ENCODE measurements around the gene CYTH4.
"Not testable (repeated sequence)": the region's sequence is repeated elsewhere in the genome, so short reads cannot be mapped to it uniquely, and the experiment has no call there.

Gene CYTH4

DNA sequence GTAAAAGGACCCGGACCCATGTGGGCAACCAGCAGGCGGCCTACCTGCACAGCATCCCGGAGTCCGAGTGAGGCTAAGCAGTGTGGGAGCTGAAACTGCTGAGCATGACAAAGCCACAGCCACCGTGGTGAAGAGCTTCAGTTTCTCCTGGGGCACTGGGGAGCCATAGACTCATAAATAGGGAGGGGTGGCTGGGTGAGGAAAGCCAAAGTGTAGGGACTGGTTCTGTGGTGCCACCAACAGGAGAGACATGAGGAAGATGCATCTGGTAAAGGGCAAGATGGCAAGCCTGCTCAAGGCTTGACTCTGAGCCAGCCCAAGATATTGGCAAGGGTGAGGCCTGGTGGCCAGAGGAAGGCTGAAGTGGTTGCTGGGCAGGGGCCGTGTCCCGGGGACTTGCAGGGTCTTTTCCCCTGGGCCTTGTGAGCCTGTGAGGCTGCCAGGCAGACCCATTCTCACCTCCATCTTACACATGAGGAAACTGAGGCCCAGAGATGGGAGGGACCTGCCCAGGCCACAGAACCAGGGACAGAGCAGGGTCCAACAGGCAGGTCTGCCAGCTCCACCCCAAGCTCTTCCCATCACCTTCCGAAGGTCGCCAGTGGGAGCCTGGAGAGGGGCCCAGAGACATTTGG lies 30.4 kb downstream of the CYTH4 start:
- DNase-seq = no peak

DNA sequence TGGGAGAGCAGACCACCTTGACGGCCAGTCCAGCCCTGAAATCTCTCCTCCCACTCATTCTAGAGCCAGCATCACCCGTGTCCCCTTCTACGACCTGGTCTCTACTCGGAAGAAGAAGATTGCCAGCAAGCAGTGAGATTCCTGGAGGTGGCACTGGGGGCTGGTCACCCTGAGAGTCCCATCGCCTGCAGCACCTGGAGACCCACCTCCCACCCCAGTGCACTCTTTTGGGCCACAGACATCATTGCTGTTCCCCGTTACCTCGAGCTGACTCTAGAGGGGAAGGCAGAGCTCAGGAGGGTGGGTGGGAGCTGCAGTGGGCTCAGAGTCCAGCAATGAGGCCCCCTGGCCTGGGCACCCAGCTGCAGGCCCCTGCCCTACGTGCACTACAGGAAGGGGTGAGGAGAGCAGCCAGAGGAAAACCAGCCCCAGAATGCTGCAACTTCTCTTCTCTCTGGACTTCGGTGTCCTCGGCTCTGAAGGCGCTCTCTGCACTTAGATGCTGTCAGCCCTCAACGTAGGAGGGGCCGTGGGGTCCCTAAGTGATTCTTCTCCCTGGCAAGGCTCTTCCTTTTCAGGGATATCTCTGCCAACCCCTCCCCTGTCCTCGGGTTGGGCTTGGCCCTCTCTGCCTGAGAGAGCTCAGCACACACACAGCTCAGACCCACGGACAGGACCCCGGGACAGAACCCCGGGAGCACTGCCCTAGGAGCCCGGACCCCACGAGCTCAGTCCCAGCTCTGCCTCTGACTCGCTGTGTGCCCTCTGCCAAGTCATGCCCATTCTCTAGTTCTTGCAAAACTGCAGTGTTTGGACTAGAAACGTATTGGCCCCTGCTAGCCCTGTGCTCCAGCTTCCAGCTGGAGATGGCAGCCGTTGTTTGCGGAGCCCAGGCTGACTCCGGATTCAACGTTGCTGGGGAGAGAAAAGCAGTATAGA lies 31.3 kb downstream of the CYTH4 start:
- DNase-seq = no peak

DNA sequence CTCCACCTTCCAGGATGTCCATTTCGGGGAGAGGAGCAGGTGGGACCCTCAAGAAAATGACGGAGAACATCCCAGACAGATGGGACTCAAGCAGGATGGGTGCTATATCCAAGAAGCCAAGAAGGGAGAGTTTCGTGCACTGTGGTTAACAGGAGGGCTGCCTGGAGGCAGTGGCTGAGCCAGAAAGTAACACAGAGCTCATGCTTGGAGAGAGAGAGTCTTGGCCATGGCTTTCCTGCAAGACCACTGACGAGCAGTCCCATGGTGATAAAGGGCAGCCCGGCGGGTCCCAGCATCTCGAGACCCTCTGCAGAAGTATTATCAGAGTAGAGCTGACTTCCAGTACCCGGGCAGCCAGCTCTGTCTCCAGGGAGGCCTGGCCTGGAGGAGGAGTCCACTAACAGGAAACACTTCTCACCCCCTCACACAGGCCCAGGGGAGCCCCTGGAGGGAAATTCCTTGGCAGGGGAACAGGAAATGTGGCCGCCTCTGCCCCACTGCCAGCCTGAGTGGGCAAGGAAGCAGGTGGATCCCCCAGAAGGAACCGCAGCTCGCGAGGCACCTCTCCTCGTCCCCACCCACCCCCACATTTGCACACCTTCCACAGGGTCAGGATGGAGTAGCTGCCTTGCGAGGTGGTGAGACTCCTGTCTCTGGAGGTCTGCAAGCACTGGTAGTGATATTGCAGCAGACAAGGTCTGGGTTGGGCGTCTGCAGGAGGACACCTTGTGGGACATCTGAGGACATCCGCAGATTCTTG lies 32.2 kb downstream of the CYTH4 start:
- DNase-seq = no peak

DNA sequence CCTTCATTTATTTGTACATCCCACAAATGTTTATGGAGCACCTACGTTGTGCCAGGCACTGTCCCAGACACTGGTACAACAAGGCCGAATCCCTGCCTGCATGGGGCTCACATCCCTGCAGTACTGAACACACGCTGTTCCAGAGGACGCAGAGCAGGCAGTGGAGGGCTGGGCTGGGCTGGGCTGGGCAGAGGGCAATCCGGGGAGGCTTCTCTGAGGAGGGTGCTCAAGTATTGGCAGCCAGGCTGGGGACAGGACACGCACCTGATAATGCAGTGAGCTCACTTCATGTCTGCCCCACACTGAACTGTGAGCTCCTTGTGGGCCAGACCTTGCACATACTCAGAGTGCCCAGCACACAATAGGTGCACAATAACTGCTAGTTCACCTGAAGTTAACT lies 34.1 kb downstream of the CYTH4 start:
- DNase-seq = no peak

DNA sequence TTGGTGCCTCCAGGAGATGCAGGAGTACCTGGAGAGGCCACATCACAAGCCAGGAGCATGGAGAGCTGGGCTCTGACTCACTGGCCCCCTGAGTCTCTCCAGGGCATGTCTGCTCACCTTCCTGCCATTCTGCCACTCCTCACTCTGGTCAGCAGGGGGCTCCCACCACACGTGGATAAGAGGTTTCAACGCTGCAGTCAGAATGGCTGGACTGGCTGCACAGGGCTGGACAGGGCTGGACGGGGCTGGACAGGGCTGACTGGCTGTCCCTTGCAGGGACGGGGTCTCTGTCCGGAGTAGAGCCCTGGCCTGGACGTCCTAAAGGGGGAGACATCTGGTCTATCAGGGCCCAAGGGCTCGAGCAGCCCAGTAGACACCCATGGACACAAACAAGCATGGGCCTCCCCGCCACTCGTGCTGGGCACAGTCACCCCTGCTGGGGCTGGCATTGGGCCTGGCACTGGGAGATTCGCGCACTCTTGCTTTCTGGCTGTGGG lies 34.6 kb downstream of the CYTH4 start:
- no peak for DNase-seq

DNA sequence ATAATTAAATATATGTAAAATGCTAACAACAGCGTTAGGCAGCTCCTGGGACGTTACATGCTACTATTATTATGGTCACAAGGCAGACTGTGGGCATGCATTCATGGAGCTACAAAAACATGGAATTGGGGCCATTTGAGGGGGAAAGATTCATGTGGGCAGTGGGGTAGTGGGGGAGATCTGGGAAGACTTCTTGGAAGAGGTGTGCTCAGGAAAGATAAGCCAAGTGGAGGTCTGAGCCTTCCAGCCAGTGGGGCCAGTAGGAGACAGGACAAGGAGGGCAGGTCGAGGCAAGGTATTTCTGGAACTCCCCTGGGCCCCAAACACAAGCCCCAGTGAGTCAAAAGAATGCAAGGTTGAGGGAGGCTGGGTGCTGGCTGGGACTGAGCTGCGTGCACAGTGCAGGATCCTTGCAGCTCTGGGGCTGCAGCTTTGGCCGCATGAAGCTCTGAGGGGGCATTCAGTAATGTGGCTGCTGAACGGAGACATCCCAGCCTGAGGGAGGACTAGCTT lies 35.4 kb downstream of the CYTH4 start:
- DNase-seq = no peak

DNA sequence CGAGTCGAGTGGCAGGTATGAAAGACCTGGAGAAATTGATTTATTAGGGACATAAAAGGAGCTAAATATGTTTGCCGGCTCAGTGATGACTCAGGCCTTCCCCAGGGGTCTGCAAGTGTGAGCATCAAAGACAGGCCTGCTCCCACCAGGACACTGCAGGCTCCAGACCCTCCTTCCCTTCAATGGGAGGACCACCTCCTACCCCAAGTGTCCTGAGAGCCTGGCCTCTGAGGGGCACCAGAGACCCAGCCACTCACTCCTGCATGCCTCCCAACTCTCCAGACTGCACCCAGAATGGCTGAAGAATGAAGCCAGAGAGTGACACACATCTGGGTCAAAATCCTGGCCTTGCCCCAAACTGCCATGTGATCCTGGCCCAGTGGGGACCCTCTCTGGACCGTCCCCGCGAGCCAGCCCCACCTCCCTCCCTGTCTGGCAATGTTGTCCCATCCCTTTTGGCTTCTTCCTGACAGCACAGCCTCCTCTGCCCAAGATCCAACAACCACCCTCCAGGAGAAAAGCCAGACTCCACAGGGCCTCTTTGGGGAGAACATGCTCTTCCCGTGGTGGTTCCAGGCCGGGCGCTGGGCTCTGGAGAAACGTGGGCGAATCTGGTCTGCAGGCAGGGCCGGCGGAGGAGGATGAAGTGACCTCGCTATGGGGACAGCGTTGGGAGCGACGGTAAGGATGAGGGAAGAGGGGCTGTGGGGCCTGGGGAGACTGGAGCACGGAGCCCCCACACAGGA lies 36.2 kb downstream of the CYTH4 start:
- DNase-seq = no peak

DNA sequence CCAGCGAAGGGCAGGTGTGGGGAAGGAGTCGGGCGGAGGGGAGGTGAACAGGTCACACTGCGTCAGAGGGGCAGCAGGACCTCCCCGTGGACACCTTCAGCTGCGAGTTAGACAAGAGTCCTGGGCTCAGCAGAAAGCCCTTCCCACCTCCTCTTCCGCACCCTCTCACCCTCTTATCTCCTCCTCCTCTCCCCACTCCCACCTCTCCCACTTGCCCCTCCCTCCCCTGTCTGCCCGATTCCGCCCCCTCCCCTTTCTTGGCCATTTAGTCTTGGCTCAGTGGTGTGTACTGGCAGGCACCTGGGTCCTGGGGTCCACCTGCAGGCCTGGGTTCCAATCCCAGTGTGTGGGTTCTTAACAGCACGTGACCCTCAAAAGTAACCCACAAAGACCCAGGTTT lies 37.2 kb downstream of the CYTH4 start:
- DNase-seq = no peak

DNA sequence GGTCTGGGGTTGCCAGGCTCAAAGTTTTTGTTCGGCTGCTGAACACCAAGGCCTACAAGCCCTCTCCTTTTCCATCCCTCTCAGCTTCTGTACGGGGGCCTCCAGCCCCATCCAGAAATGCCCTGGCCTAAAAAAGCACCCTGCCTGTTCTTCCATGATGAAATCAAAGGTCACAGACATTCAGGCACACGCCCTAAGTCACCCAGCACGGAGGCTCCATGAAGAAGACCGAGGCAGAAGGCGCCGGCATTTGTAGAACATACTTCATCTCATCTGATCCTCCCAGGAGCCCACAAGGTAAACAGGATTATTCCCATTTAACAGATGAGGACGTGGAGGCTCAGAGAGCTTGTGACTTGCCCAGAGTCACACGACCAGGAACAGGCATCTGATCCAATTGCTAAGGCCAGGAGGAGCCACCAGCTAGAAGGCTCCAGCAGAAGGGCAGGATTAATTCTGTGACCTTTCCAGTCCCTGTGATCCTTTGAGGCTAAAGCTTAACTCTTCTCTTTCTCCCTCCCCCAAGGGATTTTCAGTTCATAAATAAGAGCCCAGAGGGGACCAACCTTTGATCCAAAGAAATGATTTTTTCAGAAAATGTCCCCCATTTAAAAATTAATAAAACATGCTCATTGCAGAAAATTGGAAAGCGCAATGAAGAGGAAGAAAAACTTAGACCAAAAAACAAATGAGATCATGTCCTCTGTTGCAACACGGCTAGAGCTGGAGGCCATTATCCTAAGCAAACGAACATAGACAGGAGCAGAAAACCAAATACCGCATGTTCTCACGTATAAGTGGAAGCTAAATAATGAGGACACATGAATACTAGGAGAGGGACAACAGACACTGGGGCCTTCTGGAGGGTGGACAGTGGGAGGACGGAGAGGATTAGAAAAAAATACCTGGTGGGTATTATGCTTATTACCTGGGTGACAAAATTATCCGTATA lies 38.7 kb downstream of the CYTH4 start:
- DNase-seq = no peak

DNA sequence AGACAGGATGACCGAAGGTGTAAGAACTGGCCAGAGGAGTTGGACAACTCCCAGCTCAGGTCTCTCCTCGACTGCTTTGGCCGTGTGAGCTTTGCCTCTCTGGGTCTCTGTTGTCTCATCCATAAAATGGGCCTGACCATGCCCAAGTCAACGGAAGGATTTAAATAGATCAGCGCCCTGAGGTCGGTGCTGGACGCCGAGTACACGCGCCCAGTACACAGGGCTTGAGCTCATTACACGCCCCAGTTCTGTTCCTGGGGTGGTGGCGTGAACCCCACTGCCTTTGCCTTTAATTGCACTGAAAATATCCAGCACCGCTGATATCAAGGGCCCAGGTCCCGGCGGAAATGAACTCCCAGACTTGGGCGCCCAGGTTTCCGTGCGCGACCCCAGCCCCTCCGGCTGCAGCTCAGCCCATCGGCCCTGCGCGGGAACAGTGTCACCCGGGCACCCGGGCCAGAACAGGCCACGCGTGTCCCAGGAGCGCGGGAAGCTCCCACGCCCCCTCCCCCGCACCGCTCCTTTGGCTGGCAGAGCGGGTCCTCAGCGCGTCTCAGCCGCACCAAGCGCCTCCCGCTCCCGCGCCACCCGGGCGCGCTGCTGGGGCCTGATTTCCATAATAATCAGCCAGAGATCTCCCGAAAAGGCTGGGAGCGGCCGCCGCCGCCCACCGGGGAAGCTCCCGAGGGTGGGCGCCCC lies 42.2 kb downstream of the CYTH4 start:
- no peak for DNase-seq

DNA sequence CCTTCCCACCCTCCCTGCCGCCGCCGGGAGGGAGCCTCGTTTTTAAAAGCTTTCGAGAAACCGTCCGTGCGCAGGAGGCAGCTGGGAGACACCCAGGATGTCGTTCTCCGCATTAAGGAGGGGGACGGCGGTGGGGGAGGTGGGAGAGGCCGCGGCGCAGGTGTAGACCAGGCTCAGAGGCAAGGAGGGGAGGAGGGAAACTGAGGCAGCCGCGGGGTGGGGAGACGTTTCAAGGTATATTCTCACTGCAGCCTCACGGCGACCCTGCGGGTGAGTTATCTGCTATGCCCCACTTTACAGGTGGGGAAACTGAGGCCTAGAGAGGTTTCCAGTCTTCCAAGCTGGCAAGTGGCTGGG lies 42.7 kb downstream of the CYTH4 start:
- DNase-seq = no peak

DNA sequence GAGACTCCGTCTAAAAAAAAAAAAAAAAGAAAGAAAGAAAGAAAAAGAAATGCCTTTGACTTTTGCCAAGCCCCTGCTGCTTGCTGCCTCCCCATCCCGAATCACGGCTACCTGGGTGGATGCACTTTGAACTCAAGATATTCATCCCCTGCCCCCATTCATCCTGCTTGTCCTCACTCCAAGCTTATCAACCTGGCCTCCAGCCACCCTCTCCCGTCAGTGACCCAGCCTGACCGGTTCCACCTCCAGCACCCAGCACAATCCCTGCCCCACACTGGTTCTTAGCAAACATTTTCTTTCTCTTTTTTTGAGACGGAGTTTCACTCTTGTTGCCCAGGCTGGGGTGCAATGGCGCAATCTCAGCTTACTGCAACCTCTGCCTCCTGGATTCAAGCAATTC lies 44.4 kb downstream of the CYTH4 start:
- DNase-seq = no peak

DNA sequence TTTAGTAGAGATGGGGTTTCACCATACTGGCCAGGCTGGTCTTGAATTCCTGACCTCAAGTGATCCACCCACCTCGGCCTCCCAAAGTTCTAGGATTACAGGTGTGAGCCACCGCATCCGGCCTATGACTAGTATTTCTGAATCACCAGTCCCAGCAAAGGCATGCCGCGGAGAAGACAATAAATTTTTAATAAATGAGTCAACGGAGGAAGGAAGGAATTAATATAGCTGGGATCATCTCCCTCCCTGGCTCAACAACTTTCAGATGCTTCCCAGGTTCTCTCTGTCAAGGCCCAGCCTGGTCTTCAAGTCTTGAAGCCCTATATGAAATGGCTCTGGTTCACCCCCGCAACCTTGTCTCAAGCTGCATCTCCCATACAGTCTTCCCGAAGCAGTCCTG lies 45.7 kb downstream of the CYTH4 start:
- no peak for DNase-seq

DNA sequence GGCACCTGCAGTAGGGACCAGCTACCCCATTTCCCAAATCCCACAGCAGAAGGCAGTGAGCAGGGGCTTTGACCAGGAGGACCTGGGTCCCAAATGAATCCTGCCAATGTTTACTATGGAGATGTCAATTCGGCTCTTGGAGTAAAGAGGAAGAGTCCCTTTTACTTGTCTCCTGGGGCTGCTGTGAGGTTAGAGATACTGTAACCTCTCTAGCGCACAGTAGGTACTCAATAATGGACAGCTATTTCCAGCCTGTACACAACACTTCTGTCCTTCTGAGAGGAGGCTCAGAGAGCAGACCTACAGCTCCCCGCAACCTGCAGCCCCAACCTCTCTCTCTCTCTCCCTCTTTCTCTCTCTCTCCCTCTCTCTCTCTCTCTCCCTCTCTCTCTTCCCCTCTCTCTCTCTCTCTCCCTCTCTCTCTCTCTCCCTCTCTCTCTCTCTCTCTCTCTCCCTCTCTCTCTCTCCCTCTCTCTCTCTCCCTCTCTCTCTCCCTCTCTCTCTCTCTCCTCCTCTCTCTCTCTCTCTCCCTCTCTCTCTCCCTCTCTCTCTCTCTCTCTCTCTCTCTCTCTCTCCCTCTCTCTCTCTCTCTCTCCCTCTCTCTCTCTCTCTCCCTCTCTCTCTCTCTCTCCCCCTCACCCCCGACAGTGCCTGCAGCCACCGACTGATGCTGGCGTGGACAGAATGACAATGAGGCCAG lies 46.4 kb downstream of the CYTH4 start:
- DNase-seq = not testable (repeated sequence)

DNA sequence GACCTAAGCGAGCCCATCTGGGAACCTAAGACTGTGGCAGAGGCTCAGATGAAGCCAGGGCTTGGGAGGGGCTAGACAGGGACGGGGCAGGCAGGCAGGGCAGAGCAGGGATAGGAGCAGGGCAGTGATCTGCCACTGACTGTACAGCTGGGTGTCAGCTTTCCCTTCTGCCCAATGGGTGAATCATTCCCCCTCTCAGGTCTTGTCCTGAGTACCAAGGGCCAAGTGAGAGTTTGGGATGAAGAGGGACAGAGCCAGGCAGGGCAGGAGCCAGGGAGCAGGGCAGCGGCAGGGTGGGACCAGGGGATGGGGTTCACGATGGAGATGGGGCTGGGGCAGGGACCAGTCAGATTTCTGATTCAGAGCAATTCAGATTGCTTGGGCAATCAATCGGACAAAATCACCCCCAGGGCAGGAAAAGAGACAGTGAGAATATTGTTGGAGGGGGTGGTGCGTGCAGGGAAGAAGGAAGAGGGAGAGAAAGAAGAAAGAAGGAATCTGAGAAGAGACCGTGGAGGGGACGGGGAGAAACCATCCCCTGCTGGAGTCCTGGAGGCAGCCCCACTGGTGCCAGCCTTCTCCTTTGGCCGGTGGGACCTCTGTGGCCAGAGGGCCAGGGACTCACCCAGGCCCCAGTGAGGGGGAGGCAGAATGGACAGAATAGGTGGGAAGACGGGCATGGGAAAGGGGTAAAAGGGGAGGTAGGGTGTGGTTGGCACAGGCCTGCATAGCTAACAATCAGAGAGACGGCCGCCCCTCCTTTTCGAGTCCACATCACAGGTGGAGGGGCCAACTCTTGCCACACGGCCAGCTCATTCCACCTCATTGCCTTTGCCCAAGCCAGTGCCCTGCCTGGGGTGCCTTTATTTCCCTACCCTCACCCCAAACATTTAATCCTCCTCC lies 47.2 kb downstream of the CYTH4 start:
- no peak for DNase-seq

DNA sequence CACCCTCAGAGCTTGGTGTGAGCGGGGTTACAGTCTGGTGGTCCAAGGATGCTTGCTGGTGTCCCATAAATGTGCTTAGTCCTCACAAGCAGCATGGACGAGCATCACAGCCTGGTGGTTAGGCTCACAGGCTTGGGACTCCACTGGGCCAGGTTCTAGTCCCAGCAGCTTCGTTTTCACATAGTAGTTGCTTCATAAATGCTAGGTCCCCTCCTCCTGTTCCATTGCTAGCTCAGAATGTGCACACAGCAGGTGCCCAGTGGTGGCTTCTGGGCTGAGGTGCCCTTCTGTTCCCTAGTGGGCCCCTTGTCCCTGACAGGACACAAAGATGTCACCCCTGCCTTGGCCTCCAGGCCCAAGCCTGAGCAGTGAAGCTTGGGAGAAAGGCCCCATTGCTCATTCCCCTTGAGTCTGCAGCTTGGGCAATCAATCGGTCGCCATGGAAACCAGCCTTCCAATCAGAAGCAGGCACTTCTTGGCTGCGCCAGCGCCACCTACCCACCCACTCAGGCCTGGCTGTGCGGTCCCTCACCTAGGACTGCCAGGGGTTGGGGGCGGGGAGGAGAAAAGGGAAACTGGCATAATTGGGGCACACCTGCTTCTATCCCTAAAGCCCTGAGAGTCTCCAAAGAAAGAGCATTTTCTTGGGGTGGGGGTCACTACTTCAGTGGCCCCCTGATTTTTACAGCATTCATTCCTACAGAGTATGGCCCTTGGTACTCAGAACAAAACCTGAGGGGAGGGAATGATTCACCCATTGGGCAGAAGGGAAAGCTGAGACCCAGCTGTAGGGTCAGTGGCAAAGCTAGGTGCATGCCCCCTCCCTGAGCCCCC lies 48.1 kb downstream of the CYTH4 start:
- no peak for DNase-seq

DNA sequence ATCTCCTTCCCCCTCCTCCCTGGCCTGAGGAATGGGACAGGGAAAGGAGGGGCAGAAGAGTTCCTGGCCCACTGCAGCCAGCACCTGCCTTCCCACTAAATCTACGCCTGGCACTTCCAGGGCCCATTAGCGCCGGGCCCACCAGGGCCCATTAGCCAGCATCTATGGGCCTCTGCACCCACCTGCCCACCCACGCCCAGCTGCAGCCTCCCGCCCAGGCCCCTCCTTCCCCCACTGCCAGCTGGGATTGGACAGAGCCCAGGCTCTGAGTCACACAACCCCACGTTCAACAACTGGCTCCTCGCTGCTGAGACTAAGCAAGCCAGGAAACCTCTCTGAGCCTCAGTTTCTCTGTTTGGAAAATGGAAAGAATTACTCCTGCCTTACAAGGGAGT lies 48.7 kb downstream of the CYTH4 start:
- no peak for DNase-seq

Measured in NCI-H1417 treated with DMSO at 0.1 percent for 48 hours (cell line).